ENCODE data around the gene EBLN2. TPM values are rescaled to one million over a fixed set of nuclear protein-coding genes. Genes with fewer than 3 reads are reported as not detected.

The EBLN2 gene
- total RNA-seq, 1 experiment from 2014 or later: 8.4 TPM

DNA sequence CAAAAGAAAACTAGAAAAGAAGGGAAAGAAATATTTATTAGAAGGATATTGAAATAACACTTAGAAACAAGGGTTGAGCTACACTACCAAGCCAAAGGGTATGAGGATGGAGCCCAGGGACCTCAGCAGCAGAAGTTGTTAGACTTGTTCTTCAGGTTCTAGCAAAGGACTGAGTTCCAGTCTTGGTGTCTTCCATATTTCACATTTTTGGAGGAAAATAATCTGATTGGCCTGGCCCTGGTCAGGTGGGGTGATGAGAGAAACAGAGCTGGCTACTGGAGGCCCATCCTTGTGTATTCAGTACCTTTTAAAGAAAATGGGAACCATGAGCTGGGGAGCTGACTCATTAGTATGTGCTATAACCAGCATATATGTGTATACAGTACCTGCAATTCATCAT, 36.6 kb upstream of the EBLN2 start:
- no peak overlapping the region for H3K4me3 Mint-ChIP-seq (ENCODE audit: low read depth, unreplicated experiment)
- CTCF ChIA-PET: interaction anchor here (0.5 to 0.6 kb wide), 3 partner anchors 10 to 584 kb away, joined by 3 to 11 read pairs (median 3); no protein-coding TSS in a partner anchor
- peak; percentile 35 for DNase-seq
- TF ChIP-seq, protein P1, sequence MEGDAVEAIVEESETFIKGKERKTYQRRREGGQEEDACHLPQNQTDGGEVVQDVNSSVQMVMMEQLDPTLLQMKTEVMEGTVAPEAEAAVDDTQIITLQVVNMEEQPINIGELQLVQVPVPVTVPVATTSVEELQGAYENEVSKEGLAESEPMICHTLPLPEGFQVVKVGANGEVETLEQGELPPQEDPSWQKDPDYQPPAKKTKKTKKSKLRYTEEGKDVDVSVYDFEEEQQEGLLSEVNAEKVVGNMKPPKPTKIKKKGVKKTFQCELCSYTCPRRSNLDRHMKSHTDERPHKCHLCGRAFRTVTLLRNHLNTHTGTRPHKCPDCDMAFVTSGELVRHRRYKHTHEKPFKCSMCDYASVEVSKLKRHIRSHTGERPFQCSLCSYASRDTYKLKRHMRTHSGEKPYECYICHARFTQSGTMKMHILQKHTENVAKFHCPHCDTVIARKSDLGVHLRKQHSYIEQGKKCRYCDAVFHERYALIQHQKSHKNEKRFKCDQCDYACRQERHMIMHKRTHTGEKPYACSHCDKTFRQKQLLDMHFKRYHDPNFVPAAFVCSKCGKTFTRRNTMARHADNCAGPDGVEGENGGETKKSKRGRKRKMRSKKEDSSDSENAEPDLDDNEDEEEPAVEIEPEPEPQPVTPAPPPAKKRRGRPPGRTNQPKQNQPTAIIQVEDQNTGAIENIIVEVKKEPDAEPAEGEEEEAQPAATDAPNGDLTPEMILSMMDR (IDR thresholded peaks at IDR 0.05; ENCODE audit: unreplicated experiment): no peak
- H3K36me3 Mint-ChIP-seq (ENCODE audit: insufficient read depth, unreplicated experiment): peaks cover 14% of the 10 kb centered on the region
- H3K9me3 Mint-ChIP-seq (ENCODE audit: low read depth, unreplicated experiment): peaks cover 3% of the 10 kb centered on the region
- H3K4me1 Mint-ChIP-seq (ENCODE audit: low read depth, unreplicated experiment): peaks cover 40% of the 10 kb centered on the region
- intact Hi-C loops (cut with micrococcal nuclease; ENCODE audit: unreplicated experiment): loop anchor here (5.0 kb wide), 1 partner anchor 32 kb away; no protein-coding TSS in a partner anchor
- no peaks in the 10 kb centered on the region for H3K27me3 Mint-ChIP-seq (ENCODE audit: unreplicated experiment)
- peak overlapping the region; percentile 79 for H3K27ac Mint-ChIP-seq (ENCODE audit: unreplicated experiment)
- BruUV-seq (replicated peaks): no TSS peak

DNA sequence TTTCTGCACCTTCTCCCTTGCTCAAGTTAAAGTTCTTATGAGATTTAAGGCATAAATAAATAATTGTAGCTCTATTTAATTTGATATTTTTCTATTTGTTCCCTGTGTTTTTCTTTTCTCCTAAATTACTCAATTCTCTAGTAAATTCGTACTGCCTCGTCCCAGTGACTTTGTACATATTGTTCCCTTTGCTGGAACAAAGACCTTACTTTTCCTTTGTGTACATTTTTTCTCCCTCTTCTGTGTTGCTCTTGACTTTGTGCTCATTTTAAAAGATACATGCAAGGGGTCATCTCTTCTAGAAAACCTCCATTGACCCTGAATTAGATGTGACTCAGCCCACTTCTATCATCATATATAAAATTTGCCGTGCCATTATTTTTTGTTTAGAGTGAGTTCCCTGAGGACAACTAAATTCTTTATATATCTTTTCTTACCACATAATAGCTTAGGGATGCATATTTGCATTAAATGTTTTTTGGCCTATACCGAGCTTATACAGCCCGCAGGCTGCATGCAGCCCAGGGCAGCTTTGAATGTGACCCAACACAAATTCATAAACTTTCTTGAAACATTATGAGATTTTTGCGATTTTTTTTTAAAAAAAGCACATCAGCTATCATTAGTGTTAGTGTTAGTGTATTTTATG, 35.2 kb upstream of the EBLN2 start:
- no TSS peak for BruUV-seq (replicated peaks)
- H3K27me3 Mint-ChIP-seq (ENCODE audit: unreplicated experiment): no peaks in the 10 kb centered on the region
- TF ChIP-seq, protein P1 (IDR thresholded peaks at IDR 0.05; ENCODE audit: unreplicated experiment): no peak
- H3K27ac Mint-ChIP-seq (ENCODE audit: unreplicated experiment): no peak overlapping the region
- intact Hi-C loops (cut with micrococcal nuclease; ENCODE audit: unreplicated experiment): no loop called here
- H3K9me3 Mint-ChIP-seq (ENCODE audit: low read depth, unreplicated experiment): peaks cover 3% of the 10 kb centered on the region
- peaks cover 43% of the 10 kb centered on the region for H3K4me1 Mint-ChIP-seq (ENCODE audit: low read depth, unreplicated experiment)
- CTCF ChIA-PET: no interaction called here
- H3K4me3 Mint-ChIP-seq (ENCODE audit: low read depth, unreplicated experiment): no peak overlapping the region
- H3K36me3 Mint-ChIP-seq (ENCODE audit: insufficient read depth, unreplicated experiment): peaks cover 14% of the 10 kb centered on the region
- DNase-seq: no peak

DNA sequence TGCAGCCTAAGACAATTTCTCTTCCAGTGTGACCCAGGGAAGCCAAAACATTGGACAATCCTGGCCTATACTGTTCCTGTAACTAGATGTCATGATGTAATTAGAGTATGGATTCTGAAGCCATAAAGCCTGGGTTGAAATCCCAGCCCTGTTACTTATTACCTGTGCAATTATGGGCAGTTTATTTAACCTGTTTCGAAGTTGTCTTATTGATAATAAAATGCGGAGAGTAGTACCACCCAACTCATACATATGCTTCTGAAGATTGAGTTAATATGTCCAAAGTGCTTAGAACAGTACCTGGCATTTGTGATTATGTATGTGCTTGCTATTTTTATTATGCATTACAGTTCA, 34.7 kb upstream of the EBLN2 start:
- H3K27ac Mint-ChIP-seq (ENCODE audit: unreplicated experiment): no peak overlapping the region
- BruUV-seq (replicated peaks): no TSS peak
- H3K4me3 Mint-ChIP-seq (ENCODE audit: low read depth, unreplicated experiment): no peak overlapping the region

DNA sequence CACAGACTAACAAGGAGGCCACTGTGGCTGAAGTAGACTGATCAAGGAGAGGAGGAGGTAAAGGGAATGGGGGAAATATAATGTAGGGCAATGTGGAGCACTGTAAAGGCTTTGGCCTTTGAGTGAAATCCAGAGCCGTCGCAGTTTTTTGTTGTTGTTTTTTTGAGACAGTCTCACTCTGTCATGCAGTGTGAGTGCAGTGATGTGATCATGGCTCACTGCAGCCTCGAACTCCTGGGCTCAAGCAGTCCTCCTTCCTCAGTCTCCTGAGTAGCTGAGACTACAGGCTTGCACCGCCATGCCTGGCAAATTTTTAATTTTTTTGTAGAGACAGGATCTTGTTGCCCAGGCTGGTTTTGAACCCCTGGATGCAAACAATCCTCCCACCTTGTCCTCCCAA, 32.7 kb upstream of the EBLN2 start:
- CTCF ChIA-PET: interaction anchor here (0.7 kb wide), 1 partner anchor 27 kb away, joined by 4 read pairs; no protein-coding TSS in a partner anchor
- intact Hi-C loops (cut with micrococcal nuclease; ENCODE audit: unreplicated experiment): no loop called here
- BruUV-seq (replicated peaks): no TSS peak
- Mint-ChIP-seq H3K36me3 (ENCODE audit: insufficient read depth, unreplicated experiment) (peaks cover 17% of the 10 kb centered on the region), H3K4me1 (ENCODE audit: low read depth, unreplicated experiment) (peaks cover 51% of the 10 kb centered on the region), H3K9me3 (ENCODE audit: low read depth, unreplicated experiment) (peaks cover 3% of the 10 kb centered on the region), H3K27me3 (ENCODE audit: unreplicated experiment) (no peaks in the 10 kb centered on the region), H3K27ac (ENCODE audit: unreplicated experiment) (peak overlapping the region; percentile 50), H3K4me3 (ENCODE audit: low read depth, unreplicated experiment) (no peak overlapping the region)
- TF ChIP-seq, protein P1 (IDR thresholded peaks at IDR 0.05; ENCODE audit: unreplicated experiment): no peak
- no peak for DNase-seq

More for the DNA sequence above, 34.7 kb upstream of the EBLN2 start:
- intact Hi-C loops (cut with micrococcal nuclease; ENCODE audit: unreplicated experiment): no loop called here
- TF ChIP-seq, protein P1 (IDR thresholded peaks at IDR 0.05; ENCODE audit: unreplicated experiment): no peak
- CTCF ChIA-PET: no interaction called here
- H3K4me1 Mint-ChIP-seq (ENCODE audit: low read depth, unreplicated experiment): peaks cover 43% of the 10 kb centered on the region
- H3K9me3 Mint-ChIP-seq (ENCODE audit: low read depth, unreplicated experiment): peaks cover 3% of the 10 kb centered on the region
- no peaks in the 10 kb centered on the region for H3K27me3 Mint-ChIP-seq (ENCODE audit: unreplicated experiment)
- no peak for DNase-seq
- H3K36me3 Mint-ChIP-seq (ENCODE audit: insufficient read depth, unreplicated experiment): peaks cover 14% of the 10 kb centered on the region
